ENCODE measurements around the gene MECP2.
"Not testable (repeated sequence)": the region's sequence is repeated elsewhere in the genome, so short reads cannot be mapped to it uniquely, and the experiment has no call there.

The MECP2 gene

DNA sequence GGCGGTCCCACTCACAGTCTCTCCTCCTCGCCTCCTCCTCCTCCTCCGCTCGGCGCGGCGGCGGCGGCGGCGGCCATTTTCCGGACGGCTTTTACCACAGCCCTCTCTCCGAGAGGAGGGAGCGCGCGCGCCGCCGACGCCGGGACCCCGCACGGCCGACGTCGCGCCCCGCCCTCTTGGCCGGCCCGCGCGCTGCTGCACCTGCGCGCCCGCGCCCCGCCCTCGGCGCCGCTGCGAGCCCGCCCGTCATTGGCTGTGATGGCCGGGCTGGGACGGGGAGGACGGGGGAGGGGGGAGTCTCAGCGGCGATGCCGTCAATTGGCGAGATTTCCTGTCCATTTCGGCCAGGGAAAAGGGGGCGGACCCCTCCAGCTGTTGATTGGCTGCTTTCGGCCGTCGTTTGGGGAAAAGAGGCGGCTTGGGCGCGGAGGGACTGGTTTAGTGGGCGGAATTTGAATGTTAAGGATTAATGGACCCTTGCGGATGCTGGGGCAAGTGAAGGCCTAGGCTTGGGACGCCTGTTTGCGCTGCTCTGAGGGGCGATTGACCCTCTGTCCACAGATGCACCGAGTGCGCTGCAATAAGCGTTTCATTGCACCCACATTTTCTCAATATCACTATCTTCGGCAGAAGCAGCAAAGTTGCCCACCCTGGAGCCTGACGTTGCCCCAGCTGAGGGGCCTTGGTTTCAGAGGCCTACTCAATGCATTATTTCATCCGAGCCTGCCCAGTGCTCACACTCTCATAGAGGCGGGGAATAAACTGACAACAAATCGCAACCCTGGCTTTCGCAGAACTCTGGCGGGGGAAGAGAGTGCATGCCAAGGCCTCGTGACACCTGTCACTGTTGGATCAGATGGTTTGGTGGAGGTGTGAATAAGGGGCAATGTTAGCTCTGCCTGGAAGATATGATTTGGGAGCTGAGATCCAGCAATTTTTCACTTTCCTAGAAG, at the start of gene MECP2:
MECP2 (minus strand) TSS at position 129 of the 953 bp plus-strand sequence.
- peak; percentile 69 for DNase-seq (ENCODE audit: low read depth, low spot score)

DNA sequence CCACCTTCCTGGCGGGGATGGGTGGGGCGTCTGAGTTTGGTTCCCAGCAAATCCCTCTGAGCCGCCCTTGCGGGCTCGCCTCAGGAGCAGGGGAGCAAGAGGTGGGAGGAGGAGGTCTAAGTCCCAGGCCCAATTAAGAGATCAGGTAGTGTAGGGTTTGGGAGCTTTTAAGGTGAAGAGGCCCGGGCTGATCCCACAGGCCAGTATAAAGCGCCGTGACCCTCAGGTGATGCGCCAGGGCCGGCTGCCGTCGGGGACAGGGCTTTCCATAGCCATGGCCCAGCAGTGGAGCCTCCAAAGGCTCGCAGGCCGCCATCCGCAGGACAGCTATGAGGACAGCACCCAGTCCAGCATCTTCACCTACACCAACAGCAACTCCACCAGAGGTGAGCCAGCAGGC, 46.5 kb upstream of the MECP2 start, which contains the start of gene OPN1LW:
OPN1LW (plus strand) TSS at position 234 of the 400 bp plus-strand sequence; CDS start at position 275, 41 bp downstream.
- DNase-seq (ENCODE audit: low read depth, low spot score) = not testable (repeated sequence)

DNA sequence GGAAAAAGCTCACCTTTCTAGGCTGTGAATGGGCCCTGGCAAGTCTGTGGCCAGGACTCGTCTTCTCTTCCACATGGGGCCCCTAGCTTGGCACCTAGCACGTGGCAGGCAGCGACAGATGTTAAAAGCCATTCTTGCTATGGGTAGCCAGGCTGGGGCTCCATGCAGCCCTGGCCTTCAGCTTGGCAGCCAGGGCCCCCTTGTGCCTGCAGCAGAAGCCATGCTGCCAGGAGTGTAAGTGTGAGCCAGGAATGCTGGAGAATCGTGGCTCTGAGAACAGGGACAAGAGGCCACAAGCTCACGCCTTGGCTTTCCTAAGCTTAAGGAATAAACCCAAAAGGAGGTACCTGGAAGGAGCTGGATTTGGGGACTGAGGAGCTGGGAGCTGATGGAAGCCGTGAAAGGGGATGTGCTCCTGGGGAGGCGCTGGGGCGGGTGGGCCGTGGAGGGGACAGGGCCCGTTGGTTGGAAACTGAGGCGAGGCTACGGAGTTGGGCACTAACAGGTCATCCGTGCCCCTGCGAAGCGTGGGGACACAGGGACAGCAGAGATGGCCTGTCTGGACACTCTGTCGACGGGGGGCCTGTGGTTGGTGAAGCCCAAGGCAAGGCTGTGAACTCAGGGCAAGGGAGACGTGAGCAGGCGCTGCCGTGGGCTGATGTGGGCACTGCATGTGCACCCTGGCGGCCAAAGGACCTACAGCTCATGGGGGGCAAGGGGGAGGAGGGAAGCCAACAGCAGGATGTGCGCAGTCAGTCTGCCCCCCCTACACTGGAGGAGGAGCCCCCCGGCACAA, 45.6 kb upstream of the MECP2 start:
- no peak for DNase-seq (ENCODE audit: low read depth, low spot score)

DNA sequence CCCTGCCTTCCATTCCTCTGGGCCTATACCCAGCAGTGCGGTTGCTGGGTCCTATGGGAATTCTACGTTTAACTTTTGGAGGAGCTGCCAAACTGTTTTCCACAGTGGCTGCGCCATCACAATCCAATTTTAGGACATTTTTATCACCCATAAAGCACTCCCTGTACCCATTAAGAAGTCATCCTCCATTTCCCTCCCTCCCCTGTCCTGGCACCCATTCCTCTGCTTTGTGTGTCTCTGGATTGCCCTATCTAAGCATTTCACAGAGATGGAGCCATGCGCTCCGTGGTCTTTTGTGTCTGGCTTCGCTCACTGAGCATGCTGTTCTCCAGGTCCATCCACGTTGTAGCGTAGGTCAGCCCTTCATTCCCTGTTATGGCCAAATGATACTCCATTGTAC, 44.9 kb upstream of the MECP2 start:
- no peak for DNase-seq (ENCODE audit: low read depth, low spot score)

DNA sequence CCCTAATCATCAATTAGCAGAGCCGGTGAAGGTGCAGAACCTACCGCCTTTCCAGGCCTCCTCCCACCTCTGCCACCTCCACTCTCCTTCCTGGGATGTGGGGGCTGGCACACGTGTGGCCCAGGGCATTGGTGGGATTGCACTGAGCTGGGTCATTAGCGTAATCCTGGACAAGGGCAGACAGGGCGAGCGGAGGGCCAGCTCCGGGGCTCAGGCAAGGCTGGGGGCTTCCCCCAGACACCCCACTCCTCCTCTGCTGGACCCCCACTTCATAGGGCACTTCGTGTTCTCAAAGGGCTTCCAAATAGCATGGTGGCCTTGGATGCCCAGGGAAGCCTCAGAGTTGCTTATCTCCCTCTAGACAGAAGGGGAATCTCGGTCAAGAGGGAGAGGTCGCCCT, 43.2 kb upstream of the MECP2 start:
- no peak for DNase-seq (ENCODE audit: low read depth, low spot score)

DNA sequence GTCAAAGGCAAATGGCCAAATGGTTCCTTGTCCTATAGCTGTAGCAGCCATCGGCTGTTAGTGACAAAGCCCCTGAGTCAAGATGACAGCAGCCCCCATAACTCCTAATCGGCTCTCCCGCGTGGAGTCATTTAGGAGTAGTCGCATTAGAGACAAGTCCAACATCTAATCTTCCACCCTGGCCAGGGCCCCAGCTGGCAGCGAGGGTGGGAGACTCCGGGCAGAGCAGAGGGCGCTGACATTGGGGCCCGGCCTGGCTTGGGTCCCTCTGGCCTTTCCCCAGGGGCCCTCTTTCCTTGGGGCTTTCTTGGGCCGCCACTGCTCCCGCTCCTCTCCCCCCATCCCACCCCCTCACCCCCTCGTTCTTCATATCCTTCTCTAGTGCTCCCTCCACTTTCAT, 42.7 kb upstream of the MECP2 start:
- no peak for DNase-seq (ENCODE audit: low read depth, low spot score)

- DNase-seq (ENCODE audit: low read depth, low spot score) = no peak
Observed at GRCh38 chrX:154138857-154139256, 41.3 kb upstream of the MECP2 start.

- DNase-seq (ENCODE audit: low read depth, low spot score) = peak; percentile 0
Observed at GRCh38 chrX:154136627-154137161, 39.2 kb upstream of the MECP2 start.

- no peak for DNase-seq (ENCODE audit: low read depth, low spot score)
Observed at GRCh38 chrX:154135458-154136229, 38.1 kb upstream of the MECP2 start.

GRCh38 chrX:154132366-154132765, 34.8 kb upstream of the MECP2 start:
- no peak for DNase-seq (ENCODE audit: low read depth, low spot score)

GRCh38 chrX:154131955-154132354, 34.4 kb upstream of the MECP2 start:
- no peak for DNase-seq (ENCODE audit: low read depth, low spot score)

- no peak for DNase-seq (ENCODE audit: low read depth, low spot score)
Observed at GRCh38 chrX:154126101-154126500, 28.6 kb upstream of the MECP2 start.

DNA sequence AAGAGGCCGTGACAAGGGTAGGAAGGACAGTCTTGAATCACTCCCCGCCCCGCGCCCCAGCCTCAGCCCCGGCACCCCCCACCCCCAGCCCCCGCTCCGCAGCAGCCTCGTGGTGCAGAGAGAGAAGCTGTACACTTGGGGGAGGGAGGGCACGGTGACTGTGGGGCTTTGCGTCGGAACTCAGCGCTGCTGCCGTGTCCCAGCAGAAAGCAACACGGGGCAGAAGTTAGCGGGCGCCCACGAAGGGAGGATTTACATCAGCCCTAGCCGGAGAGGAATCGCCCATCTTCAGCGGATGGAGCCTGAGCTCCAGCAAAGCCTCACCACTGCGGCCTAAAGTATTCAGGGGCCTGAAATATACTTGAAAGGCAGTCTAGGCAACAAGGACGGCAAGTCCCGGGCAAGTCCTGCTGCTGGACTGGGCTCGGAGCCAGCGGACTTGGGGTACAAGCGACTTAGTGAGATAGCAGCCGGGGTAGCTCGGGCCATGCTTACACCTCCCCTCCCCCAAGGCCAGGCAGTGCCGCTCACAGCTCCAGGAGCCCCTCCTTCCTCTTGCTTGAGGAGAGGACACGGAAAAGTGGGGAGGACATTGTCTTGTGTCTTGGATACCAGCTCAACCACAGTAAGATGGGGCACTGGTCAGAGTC, 28.0 kb upstream of the MECP2 start:
- DNase-seq (ENCODE audit: low read depth, low spot score) = no peak

GRCh38 chrX:154123241-154124219, 26.0 kb upstream of the MECP2 start:
- DNase-seq (ENCODE audit: low read depth, low spot score) = no peak

- DNase-seq (ENCODE audit: low read depth, low spot score) = no peak
Observed at GRCh38 chrX:154121961-154122360, 24.4 kb upstream of the MECP2 start.

GRCh38 chrX:154121207-154121606, 23.7 kb upstream of the MECP2 start:
- no peak for DNase-seq (ENCODE audit: low read depth, low spot score)

- no peak for DNase-seq (ENCODE audit: low read depth, low spot score)
Observed at GRCh38 chrX:154120567-154120966, 23.1 kb upstream of the MECP2 start.

DNA sequence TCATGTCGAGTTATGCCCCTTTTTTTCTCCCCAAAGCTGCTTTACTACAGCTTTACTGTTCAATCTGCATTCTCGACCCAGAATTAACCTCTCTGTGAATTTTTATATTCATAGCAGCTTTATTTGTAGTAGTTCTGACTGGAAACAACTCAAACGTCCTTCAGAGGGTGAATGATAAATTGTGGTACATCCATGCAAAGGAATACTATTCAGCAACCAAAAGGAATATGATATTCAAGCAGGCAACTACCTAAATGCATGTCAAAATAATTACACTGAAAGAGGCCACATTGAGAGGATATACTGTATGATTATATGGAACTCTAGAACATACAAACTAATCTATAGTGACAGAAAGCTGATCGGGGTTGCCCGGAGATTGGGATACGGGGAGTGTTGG, 20.0 kb upstream of the MECP2 start:
- no peak for DNase-seq (ENCODE audit: low read depth, low spot score)

- DNase-seq (ENCODE audit: low read depth, low spot score) = no peak
Observed at GRCh38 chrX:154116426-154117211, 19.1 kb upstream of the MECP2 start.
